Activated T-cell treated with anti-CD3 and anti-CD28 coated beads, Interleukin-2, amount 50 U/mL, for 24 hours (primary cell): ENCODE measurements around the gene LEMD2.

ENCODE experiments used
- DNase-seq: peaks from one replicate; pipeline ENCODE4 v3.0.0-alpha.2; 2020
- H3K27ac Mint-ChIP-seq: 2 replicates; pipeline ENCODE4 v1.8.0; 2020; ENCODE audit warnings: mild to moderate bottlenecking, mixed read lengths
- H3K27me3 Mint-ChIP-seq: 2 replicates; pipeline ENCODE4 v1.8.0; 2020; ENCODE audit warnings: mixed read lengths
- H3K36me3 Mint-ChIP-seq: 2 replicates; pipeline ENCODE4 v1.8.0; 2020; ENCODE audit warnings: low read depth, mixed read lengths
- H3K4me1 Mint-ChIP-seq: 2 replicates; pipeline ENCODE4 v1.8.0; 2020; ENCODE audit warnings: low read depth, mixed read lengths
- H3K4me3 Mint-ChIP-seq: 2 replicates; pipeline ENCODE4 v1.8.0; 2020; ENCODE audit warnings: mild to moderate bottlenecking, moderate library complexity, mixed read lengths
- H3K9me3 Mint-ChIP-seq: 2 replicates; pipeline ENCODE4 v1.8.0; 2020; ENCODE audit warnings: mixed read lengths

The LEMD2 gene

GRCh38 chr6:33809594-33809993 lies 20.7 kb upstream of the LEMD2 start:
- no peak overlapping the region for H3K27ac Mint-ChIP-seq
- no peaks in the 10 kb centered on the region for H3K36me3 Mint-ChIP-seq
- H3K9me3 Mint-ChIP-seq = no peaks in the 10 kb centered on the region
- peaks cover 23% of the 10 kb centered on the region for H3K4me1 Mint-ChIP-seq
- peaks cover 58% of the 10 kb centered on the region for H3K27me3 Mint-ChIP-seq
- no peak for DNase-seq
- no peak overlapping the region for H3K4me3 Mint-ChIP-seq

- Mint-ChIP-seq H3K27me3 (peaks cover 52% of the 10 kb centered on the region), H3K9me3 (no peaks in the 10 kb centered on the region), H3K4me1 (peaks cover 23% of the 10 kb centered on the region), H3K4me3 (no peak overlapping the region), H3K27ac (no peak overlapping the region), H3K36me3 (no peaks in the 10 kb centered on the region)
- DNase-seq = no peak
Measured at GRCh38 chr6:33808641-33809180, 19.8 kb upstream of the LEMD2 start.

- H3K4me3 Mint-ChIP-seq = no peak overlapping the region
- H3K4me1 Mint-ChIP-seq = peaks cover 23% of the 10 kb centered on the region
- no peak overlapping the region for H3K27ac Mint-ChIP-seq
- H3K9me3 Mint-ChIP-seq = no peaks in the 10 kb centered on the region
- DNase-seq = no peak
- H3K36me3 Mint-ChIP-seq = no peaks in the 10 kb centered on the region
- H3K27me3 Mint-ChIP-seq = peaks cover 44% of the 10 kb centered on the region
Measured at GRCh38 chr6:33807606-33808005, 18.7 kb upstream of the LEMD2 start.

- Mint-ChIP-seq H3K4me3 (no peak overlapping the region), H3K27me3 (peaks cover 36% of the 10 kb centered on the region), H3K27ac (no peak overlapping the region), H3K36me3 (no peaks in the 10 kb centered on the region), H3K4me1 (peaks cover 23% of the 10 kb centered on the region), H3K9me3 (no peaks in the 10 kb centered on the region)
- DNase-seq = no peak
Measured at GRCh38 chr6:33806841-33807240, 17.9 kb upstream of the LEMD2 start.

- H3K27ac Mint-ChIP-seq = no peak within 1 kb of the TSS
- DNase-seq = no peak
- H3K27me3 Mint-ChIP-seq = peaks cover 13% of the 10 kb centered on the region
- no peaks in the 10 kb centered on the region for H3K9me3 Mint-ChIP-seq
- peaks cover 17% of the 10 kb centered on the region for H3K4me1 Mint-ChIP-seq
- H3K36me3 Mint-ChIP-seq = no peaks in the 10 kb centered on the region
- H3K4me3 Mint-ChIP-seq = no peak within 1 kb of the TSS
Measured at GRCh38 chr6:33803571-33804053, 14.7 kb upstream of the LEMD2 start, which contains the start of gene MLN. TSS of gene MLN (minus strand) at chr6:33804003. CDS start at chr6:33801163, 2,840 bp downstream.

GRCh38 chr6:33802186-33802958 lies 13.4 kb upstream of the LEMD2 start:
- Mint-ChIP-seq H3K4me3 (no peak overlapping the region), H3K36me3 (no peaks in the 10 kb centered on the region), H3K9me3 (no peaks in the 10 kb centered on the region), H3K27ac (no peak overlapping the region), H3K4me1 (peaks cover 5% of the 10 kb centered on the region), H3K27me3 (peaks cover 3% of the 10 kb centered on the region)
- no peak for DNase-seq

- H3K9me3 Mint-ChIP-seq = no peaks in the 10 kb centered on the region
- no peaks in the 10 kb centered on the region for H3K4me1 Mint-ChIP-seq
- no peak overlapping the region for H3K4me3 Mint-ChIP-seq
- DNase-seq = no peak
- no peaks in the 10 kb centered on the region for H3K27me3 Mint-ChIP-seq
- H3K36me3 Mint-ChIP-seq = no peaks in the 10 kb centered on the region
- H3K27ac Mint-ChIP-seq = no peak overlapping the region
Measured at GRCh38 chr6:33801611-33802010, 12.7 kb upstream of the LEMD2 start.

GRCh38 chr6:33800248-33800969 lies 11.5 kb upstream of the LEMD2 start:
- H3K27me3 Mint-ChIP-seq = no peaks in the 10 kb centered on the region

GRCh38 chr6:33799454-33800113 lies 10.7 kb upstream of the LEMD2 start:
- Mint-ChIP-seq H3K9me3 (no peaks in the 10 kb centered on the region), H3K36me3 (no peaks in the 10 kb centered on the region), H3K4me3 (no peak overlapping the region), H3K4me1 (no peaks in the 10 kb centered on the region), H3K27me3 (no peaks in the 10 kb centered on the region), H3K27ac (no peak overlapping the region)
- DNase-seq = no peak

More at GRCh38 chr6:33800248-33800969, 11.5 kb upstream of the LEMD2 start:
- Mint-ChIP-seq H3K9me3 (no peaks in the 10 kb centered on the region), H3K27ac (no peak overlapping the region), H3K4me1 (no peaks in the 10 kb centered on the region), H3K36me3 (no peaks in the 10 kb centered on the region), H3K4me3 (no peak overlapping the region)
- DNase-seq = no peak

GRCh38 chr6:33798343-33798848 lies 9.5 kb upstream of the LEMD2 start:
- H3K4me3 Mint-ChIP-seq = no peak overlapping the region
- H3K4me1 Mint-ChIP-seq = no peaks in the 10 kb centered on the region
- H3K27ac Mint-ChIP-seq = no peak overlapping the region
- H3K9me3 Mint-ChIP-seq = no peaks in the 10 kb centered on the region
- no peak for DNase-seq
- H3K36me3 Mint-ChIP-seq = no peaks in the 10 kb centered on the region
- H3K27me3 Mint-ChIP-seq = no peaks in the 10 kb centered on the region

- H3K4me3 Mint-ChIP-seq = no peak overlapping the region
- H3K27ac Mint-ChIP-seq = no peak overlapping the region
- H3K9me3 Mint-ChIP-seq = no peaks in the 10 kb centered on the region
- H3K36me3 Mint-ChIP-seq = no peaks in the 10 kb centered on the region
- no peaks in the 10 kb centered on the region for H3K4me1 Mint-ChIP-seq
- H3K27me3 Mint-ChIP-seq = no peaks in the 10 kb centered on the region
- DNase-seq = no peak
Measured at GRCh38 chr6:33797626-33798342, 8.9 kb upstream of the LEMD2 start.

- no peak overlapping the region for H3K27ac Mint-ChIP-seq
- H3K9me3 Mint-ChIP-seq = no peaks in the 10 kb centered on the region
- no peaks in the 10 kb centered on the region for H3K4me1 Mint-ChIP-seq
- H3K36me3 Mint-ChIP-seq = no peaks in the 10 kb centered on the region
- H3K27me3 Mint-ChIP-seq = no peaks in the 10 kb centered on the region
- H3K4me3 Mint-ChIP-seq = no peak overlapping the region
- DNase-seq = no peak
Measured at GRCh38 chr6:33794910-33795623, 6.1 kb upstream of the LEMD2 start.

GRCh38 chr6:33792981-33793380 lies 4.1 kb upstream of the LEMD2 start:
- H3K36me3 Mint-ChIP-seq = peaks cover 1% of the 10 kb centered on the region
- no peak for DNase-seq
- no peak overlapping the region for H3K4me3 Mint-ChIP-seq
- H3K4me1 Mint-ChIP-seq = peaks cover 8% of the 10 kb centered on the region
- H3K9me3 Mint-ChIP-seq = no peaks in the 10 kb centered on the region
- no peaks in the 10 kb centered on the region for H3K27me3 Mint-ChIP-seq
- H3K27ac Mint-ChIP-seq = no peak overlapping the region
